ENCODE results near the gene CCDC34. TPM values are rescaled to one million over a fixed set of nuclear protein-coding genes. Genes with fewer than 3 reads are reported as not detected.

CCDC34 gene
- total RNA-seq, 1 experiment from 2014 or later = 18.7 TPM

- Histone ChIP-seq H3K27me3 (ENCODE audit: insufficient read depth, low read length) (no peaks in the 10 kb centered on the region), H3K9me3 (ENCODE audit: control insufficient read depth in 1 of 2, insufficient read depth in 1 of 2, low read depth in 1 of 2, low read length in 2 of 2) (no peaks in the 10 kb centered on the region), H4K20me1 (ENCODE audit: insufficient read depth) (no peaks in the 10 kb centered on the region), H3K4me1 (ENCODE audit: control insufficient read depth in 1 of 2, insufficient read depth in 2 of 2, low read length in 2 of 2) (no peaks in the 10 kb centered on the region), H3K36me3 (ENCODE audit: control insufficient read depth in 1 of 2, insufficient read depth in 2 of 2, low read length in 2 of 2) (no peaks in the 10 kb centered on the region), H3K9me2 (ENCODE audit: insufficient read depth) (no peaks in the 10 kb centered on the region), H2AFZ (ENCODE audit: low read depth, low read length, poor library complexity, severe bottlenecking) (no peak overlapping the region), H3K9ac (ENCODE audit: low read length) (no peak overlapping the region), H3K4me3 (replicated peaks in 1 of 2; ENCODE audit: low read depth in 1 of 2, low read length in 2 of 2) (no peak overlapping the region), H3K4me2 (ENCODE audit: low read length) (no peak overlapping the region), H3K27ac (ENCODE audit: low read depth, low read length) (no peak overlapping the region), H3K79me2 (ENCODE audit: insufficient read depth, low read length) (no peaks in the 10 kb centered on the region)
- DNase-seq (ENCODE audit: low read depth, low spot score) = no peak
- no TSS peak for BruUV-seq (replicated peaks)
- CTCF ChIA-PET = no interaction called here
- POLR2A ChIA-PET = no interaction called here
- RAD21 ChIA-PET (ENCODE audit: low non-redundant PET in 1 of 2, low total read pairs in 2 of 2, uncharacterized antibody in 2 of 2, unreplicated experiment in 2 of 2) = no interaction called here
- intact Hi-C loops (cut with micrococcal nuclease) = no loop called here
- no peak for ATAC-seq
- TF ChIP-seq SP1 (IDR thresholded peaks at IDR 0.05; ENCODE audit: low read depth) (no peak), CTCF (IDR thresholded peaks at IDR 0.05 in 2 of 3, conservative IDR thresholded peaks at IDR 0.05 in 1 of 3; ENCODE audit: borderline replicate concordance in 1 of 3, insufficient read depth in 1 of 3, low read depth in 2 of 3, low read length in 2 of 3) (no peak), TCF7L2 (IDR thresholded peaks at IDR 0.05; ENCODE audit: borderline replicate concordance, extremely low read depth, insufficient read depth, insufficient read length) (no peak), ZNF274 (IDR thresholded peaks at IDR 0.05; ENCODE audit: low read depth, low read length) (no peak), SRF (IDR thresholded peaks at IDR 0.05; ENCODE audit: low read depth) (no peak), EZH2 (IDR thresholded peaks at IDR 0.05) (no peak), CBX3 (IDR thresholded peaks at IDR 0.05; ENCODE audit: low read depth) (no peak), ZFX (IDR thresholded peaks at IDR 0.05) (no peak), REST (IDR thresholded peaks at IDR 0.05; ENCODE audit: low read depth) (no peak), YY1 (IDR thresholded peaks at IDR 0.05; ENCODE audit: extremely low read depth, insufficient replicate concordance, low read depth, low read length) (no peak), CEBPB (IDR thresholded peaks at IDR 0.05; ENCODE audit: low read depth) (no peak), ELF1 (IDR thresholded peaks at IDR 0.05; ENCODE audit: borderline replicate concordance, low read depth) (no peak), JUND (IDR thresholded peaks at IDR 0.05) (no peak), POLR2AphosphoS5 (IDR thresholded peaks at IDR 0.05; ENCODE audit: low read depth, low read length) (no peak), FOSL1 (IDR thresholded peaks at IDR 0.05; ENCODE audit: low read depth) (no peak), EZH2phosphoT487 (IDR thresholded peaks at IDR 0.05; ENCODE audit: borderline replicate concordance) (no peak), POLR2A (IDR thresholded peaks at IDR 0.05; ENCODE audit: borderline replicate concordance, extremely low read depth, insufficient read depth, insufficient read length) (no peak), RAD21 (IDR thresholded peaks at IDR 0.05; ENCODE audit: low read depth) (no peak), MAX (IDR thresholded peaks at IDR 0.05) (no peak), SIN3A (IDR thresholded peaks at IDR 0.05; ENCODE audit: low read depth) (no peak)
Observed at GRCh38 chr11:27300974-27301373, 62.0 kb downstream of the CCDC34 start.

Measured in HCT116 (cell line).